GM23338 (cell line): ENCODE data around the gene KLC4.

Experiments used
- CREB1 ChIP-seq: fragments of 250-450 bp; sonication (Bioruptor Pico); IDR thresholded peaks from 2 replicates; pipeline ENCODE4 v1.5.0; 2020; ENCODE audit warnings: low read depth, mild to moderate bottlenecking, moderate library complexity
- EZH2 ChIP-seq: fragments of 200-600 bp; sonication (generic); IDR thresholded peaks from one replicate; pipeline ENCODE4 v1.8.0; 2017; ENCODE audit warnings: antibody characterized with exemption, mild to moderate bottlenecking, low read depth; ENCODE audit not compliant: unreplicated experiment
- EZH2phosphoT487 ChIP-seq: fragments of 200-600 bp; sonication (generic); IDR thresholded peaks from one replicate; pipeline ENCODE4 v1.8.1; 2018; ENCODE audit warnings: antibody characterized with exemption; ENCODE audit not compliant: unreplicated experiment
- JUNB ChIP-seq: IDR thresholded peaks from one replicate; pipeline ENCODE4 v1.6.1; 2016; ENCODE audit warnings: antibody characterized with exemption; ENCODE audit not compliant: unreplicated experiment
- POLR2AphosphoS5 ChIP-seq: IDR thresholded peaks from 2 replicates; pipeline ENCODE4 v1.6.1; 2016; ENCODE audit warnings: antibody characterized with exemption, low read depth
- ZNF114 ChIP-seq: fragments of 250-450 bp; sonication (Bioruptor Pico); IDR thresholded peaks from 2 replicates; pipeline ENCODE4 v1.5.0; 2020; ENCODE audit warnings: mild to moderate bottlenecking, moderate library complexity
- TF ChIP-seq, protein P1 (sequence below), 2 experiments: fragments of 200-600 bp in 1 of 2; sonication (generic) in 1 of 2; conservative IDR thresholded peaks; 2 replicates each; pipeline versions ENCODE4 v1.5.1 to v1.6.1; 2016 to 2017; ENCODE audit warnings: antibody characterized with exemption in 2 of 2, low read depth in 2 of 2, mild to moderate bottlenecking in 2 of 2, moderate library complexity in 1 of 2
- TF ChIP-seq, protein P2 (sequence below): IDR thresholded peaks from 2 replicates; pipeline ENCODE4 v1.6.1; 2016; ENCODE audit warnings: antibody characterized with exemption
- TF ChIP-seq, protein P3 (sequence below): IDR thresholded peaks from one replicate; pipeline ENCODE4 v1.6.1; 2018; ENCODE audit warnings: antibody characterized with exemption; ENCODE audit not compliant: unreplicated experiment

DNA sequence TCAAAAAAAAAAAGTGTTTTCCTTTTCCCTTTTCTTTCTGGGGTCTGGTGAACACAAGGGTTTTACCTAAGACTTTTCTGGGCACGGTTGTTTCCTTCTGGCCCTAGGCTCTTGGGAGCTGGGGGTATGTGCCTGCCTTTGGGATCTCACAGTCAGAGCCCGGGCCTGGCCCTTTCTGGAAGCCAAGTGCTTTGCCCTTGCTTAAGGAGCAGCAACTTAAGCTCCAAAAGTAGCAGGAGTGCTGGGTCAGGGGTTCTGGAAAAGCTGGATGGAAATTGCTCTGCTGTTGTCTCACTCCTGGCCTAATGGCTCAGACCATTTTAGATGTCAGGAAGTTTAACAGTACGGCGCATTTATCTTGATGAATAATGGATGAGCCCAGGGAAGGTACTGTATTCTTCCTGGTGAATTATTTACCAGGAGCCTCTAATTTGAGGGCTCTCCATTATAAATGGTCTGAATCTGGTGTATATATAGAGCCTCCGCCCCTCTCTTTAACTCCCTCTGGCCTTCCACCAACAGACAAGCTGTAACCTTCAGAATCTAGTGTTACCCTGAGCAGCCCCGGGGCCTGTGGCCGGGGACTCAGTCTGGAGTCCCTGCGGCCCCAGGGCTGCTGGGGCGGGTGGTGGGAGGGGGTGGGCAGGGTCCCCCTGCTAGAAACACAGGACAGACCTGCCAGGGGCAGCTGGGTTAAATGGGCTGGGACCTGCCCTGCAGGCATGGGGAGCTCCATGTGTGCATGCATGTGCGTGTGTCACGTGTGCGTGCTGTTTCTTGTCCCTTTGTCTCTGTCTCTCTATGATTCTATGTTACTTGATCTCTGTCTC lies 54.2 kb downstream of the KLC4 start:
- TF ChIP-seq, protein P1, sequence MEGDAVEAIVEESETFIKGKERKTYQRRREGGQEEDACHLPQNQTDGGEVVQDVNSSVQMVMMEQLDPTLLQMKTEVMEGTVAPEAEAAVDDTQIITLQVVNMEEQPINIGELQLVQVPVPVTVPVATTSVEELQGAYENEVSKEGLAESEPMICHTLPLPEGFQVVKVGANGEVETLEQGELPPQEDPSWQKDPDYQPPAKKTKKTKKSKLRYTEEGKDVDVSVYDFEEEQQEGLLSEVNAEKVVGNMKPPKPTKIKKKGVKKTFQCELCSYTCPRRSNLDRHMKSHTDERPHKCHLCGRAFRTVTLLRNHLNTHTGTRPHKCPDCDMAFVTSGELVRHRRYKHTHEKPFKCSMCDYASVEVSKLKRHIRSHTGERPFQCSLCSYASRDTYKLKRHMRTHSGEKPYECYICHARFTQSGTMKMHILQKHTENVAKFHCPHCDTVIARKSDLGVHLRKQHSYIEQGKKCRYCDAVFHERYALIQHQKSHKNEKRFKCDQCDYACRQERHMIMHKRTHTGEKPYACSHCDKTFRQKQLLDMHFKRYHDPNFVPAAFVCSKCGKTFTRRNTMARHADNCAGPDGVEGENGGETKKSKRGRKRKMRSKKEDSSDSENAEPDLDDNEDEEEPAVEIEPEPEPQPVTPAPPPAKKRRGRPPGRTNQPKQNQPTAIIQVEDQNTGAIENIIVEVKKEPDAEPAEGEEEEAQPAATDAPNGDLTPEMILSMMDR (conservative IDR thresholded peaks at IDR 0.05; ENCODE audit: low read depth in 2 of 2), result no peak
- no peak for TF ChIP-seq EZH2phosphoT487
- no peak for TF ChIP-seq POLR2AphosphoS5
- no peak for TF ChIP-seq EZH2
- no peak for TF ChIP-seq CREB1
- TF ChIP-seq, protein P2, sequence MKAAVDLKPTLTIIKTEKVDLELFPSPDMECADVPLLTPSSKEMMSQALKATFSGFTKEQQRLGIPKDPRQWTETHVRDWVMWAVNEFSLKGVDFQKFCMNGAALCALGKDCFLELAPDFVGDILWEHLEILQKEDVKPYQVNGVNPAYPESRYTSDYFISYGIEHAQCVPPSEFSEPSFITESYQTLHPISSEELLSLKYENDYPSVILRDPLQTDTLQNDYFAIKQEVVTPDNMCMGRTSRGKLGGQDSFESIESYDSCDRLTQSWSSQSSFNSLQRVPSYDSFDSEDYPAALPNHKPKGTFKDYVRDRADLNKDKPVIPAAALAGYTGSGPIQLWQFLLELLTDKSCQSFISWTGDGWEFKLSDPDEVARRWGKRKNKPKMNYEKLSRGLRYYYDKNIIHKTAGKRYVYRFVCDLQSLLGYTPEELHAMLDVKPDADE, result no peak
- TF ChIP-seq JUNB, result no peak
- TF ChIP-seq, protein P3, sequence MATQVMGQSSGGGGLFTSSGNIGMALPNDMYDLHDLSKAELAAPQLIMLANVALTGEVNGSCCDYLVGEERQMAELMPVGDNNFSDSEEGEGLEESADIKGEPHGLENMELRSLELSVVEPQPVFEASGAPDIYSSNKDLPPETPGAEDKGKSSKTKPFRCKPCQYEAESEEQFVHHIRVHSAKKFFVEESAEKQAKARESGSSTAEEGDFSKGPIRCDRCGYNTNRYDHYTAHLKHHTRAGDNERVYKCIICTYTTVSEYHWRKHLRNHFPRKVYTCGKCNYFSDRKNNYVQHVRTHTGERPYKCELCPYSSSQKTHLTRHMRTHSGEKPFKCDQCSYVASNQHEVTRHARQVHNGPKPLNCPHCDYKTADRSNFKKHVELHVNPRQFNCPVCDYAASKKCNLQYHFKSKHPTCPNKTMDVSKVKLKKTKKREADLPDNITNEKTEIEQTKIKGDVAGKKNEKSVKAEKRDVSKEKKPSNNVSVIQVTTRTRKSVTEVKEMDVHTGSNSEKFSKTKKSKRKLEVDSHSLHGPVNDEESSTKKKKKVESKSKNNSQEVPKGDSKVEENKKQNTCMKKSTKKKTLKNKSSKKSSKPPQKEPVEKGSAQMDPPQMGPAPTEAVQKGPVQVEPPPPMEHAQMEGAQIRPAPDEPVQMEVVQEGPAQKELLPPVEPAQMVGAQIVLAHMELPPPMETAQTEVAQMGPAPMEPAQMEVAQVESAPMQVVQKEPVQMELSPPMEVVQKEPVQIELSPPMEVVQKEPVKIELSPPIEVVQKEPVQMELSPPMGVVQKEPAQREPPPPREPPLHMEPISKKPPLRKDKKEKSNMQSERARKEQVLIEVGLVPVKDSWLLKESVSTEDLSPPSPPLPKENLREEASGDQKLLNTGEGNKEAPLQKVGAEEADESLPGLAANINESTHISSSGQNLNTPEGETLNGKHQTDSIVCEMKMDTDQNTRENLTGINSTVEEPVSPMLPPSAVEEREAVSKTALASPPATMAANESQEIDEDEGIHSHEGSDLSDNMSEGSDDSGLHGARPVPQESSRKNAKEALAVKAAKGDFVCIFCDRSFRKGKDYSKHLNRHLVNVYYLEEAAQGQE, result no peak
- TF ChIP-seq ZNF114 (CRISPR knock-in tag), result no peak
